Measurements from ENCODE around the gene CBX2.

Gene CBX2

DNA sequence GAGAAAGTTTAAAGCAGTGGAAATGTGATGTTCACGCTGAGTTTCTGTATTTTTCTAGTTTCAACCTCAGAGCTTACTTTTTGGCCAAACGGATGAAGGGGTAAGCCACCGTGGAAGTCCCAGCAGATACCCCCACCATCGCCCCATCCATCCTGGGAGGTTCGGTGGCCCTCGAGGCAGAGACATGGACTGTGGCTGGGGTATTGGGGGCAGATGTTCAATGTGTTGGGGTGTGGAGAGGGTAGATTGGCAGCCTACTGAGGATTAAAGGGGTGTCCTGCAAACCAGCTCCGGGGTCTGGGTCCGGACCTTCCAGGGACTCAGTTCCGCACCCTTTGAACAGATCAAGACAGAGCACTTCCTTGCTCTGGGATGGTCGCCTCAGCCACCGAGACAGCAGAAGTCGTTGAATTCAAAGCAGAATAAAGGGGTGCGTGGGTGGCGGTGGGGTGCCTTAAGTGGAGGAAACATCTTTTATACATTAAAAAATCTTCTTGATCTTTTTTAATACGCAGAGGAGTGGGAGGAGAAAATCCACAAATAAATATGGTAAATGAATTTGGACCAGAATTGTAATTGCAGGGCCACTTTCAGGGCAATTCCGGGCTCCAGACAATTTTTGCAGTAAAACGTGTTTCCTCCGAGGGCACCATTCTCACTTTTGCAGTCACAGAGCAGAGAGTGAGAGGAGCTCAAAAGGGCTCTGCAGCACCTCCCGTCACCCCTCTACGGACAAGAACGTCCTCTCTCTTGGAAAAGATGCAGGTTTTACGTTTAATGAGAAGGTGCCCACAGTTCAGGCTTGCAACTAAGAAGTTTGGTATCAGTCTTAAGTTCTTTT is 27.1 kb downstream of the CBX2 start:
- ATAC-seq (peak; percentile 1), DNase-seq (ENCODE audit: low spot score in 2 of 2) (no peak)
- H3K27ac Mint-ChIP-seq, result peak overlapping the region; percentile 72
- H3K4me1 Mint-ChIP-seq, result peaks cover 50% of the 10 kb centered on the region
- H3K4me3 Mint-ChIP-seq, result peak overlapping the region; percentile 67
- no peaks in the 10 kb centered on the region for H3K9me3 Mint-ChIP-seq
- peaks cover 20% of the 10 kb centered on the region for H3K36me3 Mint-ChIP-seq

DNA sequence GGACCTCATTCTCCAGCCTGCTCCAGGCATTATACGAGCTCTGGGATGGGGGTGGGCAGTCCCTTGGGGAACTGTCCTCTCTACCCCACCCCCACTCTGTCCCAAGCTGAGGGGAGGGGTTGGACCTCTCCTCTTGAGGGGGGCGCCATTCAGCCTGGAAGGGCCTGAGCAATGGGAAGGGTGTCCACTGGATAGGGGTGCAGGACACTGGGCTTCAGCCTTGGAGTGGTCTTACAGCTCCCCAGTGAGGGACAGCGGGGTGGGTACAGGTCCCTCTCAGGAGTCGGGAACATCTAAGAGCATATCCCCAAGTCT is 28.5 kb downstream of the CBX2 start:
- Mint-ChIP-seq H3K4me1 (peaks cover 44% of the 10 kb centered on the region), H3K4me3 (no peak overlapping the region), H3K36me3 (peaks cover 14% of the 10 kb centered on the region), H3K27ac (no peak overlapping the region), H3K9me3 (no peaks in the 10 kb centered on the region)
- no peak for DNase-seq (ENCODE audit: low spot score in 2 of 2)
- no peak for ATAC-seq

DNA sequence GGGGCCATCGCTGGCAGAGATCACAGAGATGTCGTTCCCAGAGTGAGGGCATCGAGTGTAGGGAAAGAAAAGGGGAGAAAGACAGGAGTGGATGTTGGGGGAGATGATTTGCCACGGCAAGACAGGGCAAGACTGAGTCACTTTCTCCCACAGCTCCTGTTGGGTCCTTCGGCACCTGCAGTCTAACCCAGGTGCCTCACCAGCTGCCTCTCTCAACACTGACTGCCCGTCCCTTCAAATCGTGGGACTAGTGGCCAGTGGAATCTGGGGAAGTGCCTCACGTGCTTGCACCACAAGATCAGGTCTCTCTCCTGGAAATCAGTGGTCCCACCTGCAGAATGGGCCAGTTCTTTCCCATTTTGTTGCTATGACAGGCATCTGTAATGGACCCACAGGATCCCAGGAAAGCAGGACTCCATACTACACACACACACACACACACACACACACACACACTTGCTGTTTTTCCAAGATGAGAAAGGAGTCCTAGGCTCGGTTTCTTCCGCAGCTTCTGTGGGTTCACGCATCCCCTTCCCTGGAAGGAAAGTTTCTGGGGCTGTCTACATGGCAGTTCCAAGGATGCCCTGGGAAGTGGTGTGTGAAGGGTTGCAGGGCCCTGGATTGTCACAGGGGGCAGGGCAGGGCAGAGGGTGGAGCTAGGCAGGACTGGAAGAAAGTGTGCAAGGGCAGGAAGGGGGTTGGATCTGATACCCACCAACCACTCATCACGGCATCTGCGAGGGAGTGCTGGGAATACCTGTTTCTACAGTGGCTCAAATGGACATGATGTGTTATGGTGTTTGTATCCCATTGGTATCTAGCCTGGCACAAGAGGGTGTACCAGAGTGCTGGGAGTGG is 29.1 kb downstream of the CBX2 start:
- no peak overlapping the region for H3K4me3 Mint-ChIP-seq
- DNase-seq (ENCODE audit: low spot score in 2 of 2), result no peak
- H3K4me1 Mint-ChIP-seq, result peaks cover 46% of the 10 kb centered on the region
- ATAC-seq, result no peak
- peaks cover 14% of the 10 kb centered on the region for H3K36me3 Mint-ChIP-seq
- H3K9me3 Mint-ChIP-seq, result no peaks in the 10 kb centered on the region
- no peak overlapping the region for H3K27ac Mint-ChIP-seq

DNA sequence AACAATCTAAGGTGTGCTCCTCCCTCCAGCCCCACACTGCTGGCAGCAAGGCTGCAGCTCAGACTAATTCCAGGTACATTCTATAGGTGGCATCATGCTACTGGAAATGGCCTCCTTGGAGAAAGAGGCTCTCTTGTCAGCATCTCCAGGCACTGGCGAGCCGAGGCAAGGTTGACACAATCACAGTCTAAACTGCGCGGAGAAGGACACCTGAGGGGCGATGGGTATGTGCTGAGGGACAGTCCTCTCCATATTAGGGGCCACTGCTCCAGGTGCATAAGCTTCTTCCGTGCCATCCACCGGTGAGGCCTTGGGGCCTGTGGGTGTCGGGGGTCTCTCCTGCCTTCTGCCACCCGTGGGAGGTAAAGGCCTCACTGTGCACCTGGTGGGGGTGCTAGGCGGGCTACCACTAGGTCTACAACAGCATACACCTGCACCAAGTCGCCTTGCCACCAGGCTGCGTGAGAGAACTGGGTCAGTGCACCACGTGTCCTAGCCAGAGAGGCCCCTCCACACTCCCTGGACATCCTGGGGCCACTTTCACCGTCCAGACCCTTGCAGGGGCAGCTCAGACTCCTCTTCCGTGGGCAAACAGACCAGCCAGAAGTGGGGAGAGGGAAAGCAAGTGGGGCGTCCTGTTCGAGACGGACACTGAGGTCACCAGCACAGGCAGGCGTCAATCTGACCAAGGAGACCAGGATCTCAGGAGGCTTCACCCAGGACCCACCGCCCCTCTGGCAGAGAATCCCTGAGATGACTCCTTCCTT is 31.0 kb downstream of the CBX2 start:
- Mint-ChIP-seq H3K4me3 (peak overlapping the region; percentile 35), H3K4me1 (peaks cover 51% of the 10 kb centered on the region), H3K27ac (no peak overlapping the region), H3K36me3 (peaks cover 14% of the 10 kb centered on the region), H3K9me3 (no peaks in the 10 kb centered on the region)
- no peak for DNase-seq (ENCODE audit: low spot score in 2 of 2)
- ATAC-seq, result no peak

DNA sequence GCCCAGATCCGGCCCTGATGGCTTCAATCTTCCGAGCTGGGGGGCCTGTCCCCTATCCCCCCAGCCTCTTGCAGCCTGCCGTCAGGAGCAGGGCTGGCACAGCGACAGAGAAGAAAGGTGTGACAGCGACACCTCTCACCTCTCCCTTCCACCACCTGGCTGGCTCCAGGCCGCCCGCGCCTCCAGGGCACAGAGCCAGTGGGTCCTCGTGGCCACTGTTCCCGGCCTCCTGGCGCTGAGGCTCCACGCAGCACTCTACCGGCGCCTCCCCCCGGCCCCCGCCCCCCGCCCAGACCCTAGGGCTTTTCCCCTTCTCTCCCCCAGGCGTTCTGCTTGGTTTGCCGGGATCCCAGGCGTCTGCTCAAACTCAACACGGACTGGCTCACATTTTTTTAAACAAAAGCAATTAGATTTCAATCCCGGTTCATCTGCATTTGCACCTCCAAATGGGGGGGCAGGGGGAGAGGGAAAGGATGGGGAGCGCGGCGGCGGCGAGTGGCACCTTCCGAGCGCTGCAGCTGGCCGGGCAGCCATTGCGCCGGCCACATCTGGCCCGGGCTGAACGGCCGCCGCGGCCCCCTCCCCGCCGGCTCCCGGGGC is 31.7 kb downstream of the CBX2 start:
- Mint-ChIP-seq H3K36me3 (peaks cover 9% of the 10 kb centered on the region), H3K4me3 (peak overlapping the region; percentile 58), H3K4me1 (peaks cover 53% of the 10 kb centered on the region), H3K27ac (no peak overlapping the region), H3K9me3 (no peaks in the 10 kb centered on the region)
- no peak for ATAC-seq
- DNase-seq (ENCODE audit: low spot score in 2 of 2), result no peak

DNA sequence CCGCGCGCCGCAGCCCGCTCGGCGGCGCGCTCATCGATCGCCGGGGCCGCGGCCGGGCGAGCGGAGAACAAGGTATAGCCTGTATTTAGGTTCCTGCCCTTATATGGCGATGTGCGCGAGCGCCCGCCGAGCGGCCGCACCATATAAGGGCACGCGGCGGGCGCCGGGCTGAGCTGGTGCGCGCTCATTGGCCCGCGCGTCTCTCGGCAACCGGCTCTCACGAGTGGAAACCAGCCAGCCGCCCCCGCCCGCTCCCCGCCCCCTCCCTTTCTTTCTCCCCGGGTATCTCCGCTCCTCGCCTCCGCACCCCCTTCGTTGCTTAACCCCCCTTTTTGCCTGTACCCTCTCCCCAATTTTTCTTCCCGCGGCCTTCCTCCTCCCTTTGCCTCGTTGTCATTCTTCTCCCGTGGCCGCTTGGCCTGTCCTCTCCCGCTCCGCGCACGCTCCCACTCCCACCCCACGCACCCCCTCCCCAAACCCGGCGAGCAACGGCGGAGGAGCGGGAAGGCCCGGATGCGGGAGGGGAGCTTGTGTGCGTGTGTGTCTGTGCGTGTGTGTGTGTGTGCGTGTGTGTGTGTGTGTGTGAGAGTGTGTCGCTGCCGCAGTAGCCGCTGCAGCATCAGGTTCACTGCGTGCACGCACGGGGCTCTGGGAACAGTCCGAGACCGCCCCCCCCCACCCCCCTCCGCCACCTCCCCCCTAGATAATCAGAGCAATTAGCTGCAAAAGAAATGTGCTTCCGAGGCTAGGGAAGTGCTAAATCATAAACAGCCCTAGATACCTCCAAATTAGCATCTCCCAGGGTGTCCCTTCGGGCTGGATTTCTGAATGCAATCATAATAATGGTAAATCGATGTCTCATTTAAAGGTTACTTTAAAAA is 32.4 kb downstream of the CBX2 start:
- H3K27ac Mint-ChIP-seq, result no peak overlapping the region
- peak; percentile 92 for ATAC-seq

DNA sequence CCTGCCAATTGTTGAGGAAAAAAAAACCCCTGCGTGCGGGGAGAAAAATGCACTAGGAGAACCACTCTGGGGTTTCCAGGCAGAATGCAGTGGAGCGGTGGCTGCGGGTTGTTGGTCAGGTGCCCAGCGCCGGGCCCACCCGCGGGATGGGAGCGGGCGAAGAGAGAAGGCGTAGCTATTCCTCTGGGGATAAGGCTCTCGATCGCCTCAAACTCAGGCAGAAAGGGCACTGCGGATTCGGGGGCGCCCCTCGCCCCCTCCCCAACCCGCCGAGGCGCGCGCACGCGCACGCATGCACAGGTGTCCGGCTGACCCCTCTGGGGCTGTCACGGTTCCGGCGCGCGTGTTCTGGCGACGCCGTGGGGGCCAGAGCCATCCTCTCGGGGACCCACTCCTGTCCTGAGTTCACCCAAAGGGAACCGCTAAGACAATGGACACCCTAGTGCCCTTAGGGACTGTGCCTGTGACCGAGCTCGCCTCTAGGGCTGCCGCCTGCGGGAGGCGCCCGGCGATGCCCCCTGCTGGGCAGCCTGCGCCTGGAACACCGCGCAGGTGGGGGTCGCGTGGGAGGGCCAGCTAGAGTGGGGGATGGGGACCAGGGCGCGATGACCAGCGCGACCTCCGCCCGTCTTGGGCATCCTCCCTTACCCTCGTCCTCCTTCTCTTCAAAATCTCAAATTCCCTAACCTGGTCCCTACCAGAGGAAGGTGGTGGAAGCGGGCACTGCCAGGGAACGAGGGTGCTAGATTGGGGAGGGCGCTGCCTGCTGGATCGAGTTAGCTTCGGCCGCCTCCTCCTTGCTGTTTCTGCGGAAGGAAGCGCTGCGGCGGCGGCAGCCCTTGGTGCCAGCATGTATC is 33.3 kb downstream of the CBX2 start:
- Mint-ChIP-seq H3K9me3 (no peaks in the 10 kb centered on the region), H3K4me1 (peaks cover 40% of the 10 kb centered on the region), H3K4me3 (peak overlapping the region; percentile 58), H3K27ac (no peak overlapping the region), H3K36me3 (no peaks in the 10 kb centered on the region)
- ATAC-seq (peak; percentile 41), DNase-seq (ENCODE audit: low spot score in 2 of 2) (no peak)

More for the DNA sequence above, 32.4 kb downstream of the CBX2 start:
- peak; percentile 56 to 80 for DNase-seq (ENCODE audit: low spot score in 2 of 2)
- peaks cover 46% of the 10 kb centered on the region for H3K4me1 Mint-ChIP-seq
- peaks cover 4% of the 10 kb centered on the region for H3K36me3 Mint-ChIP-seq
- H3K4me3 Mint-ChIP-seq, result peak overlapping the region; percentile 58
- H3K9me3 Mint-ChIP-seq, result no peaks in the 10 kb centered on the region

DNA sequence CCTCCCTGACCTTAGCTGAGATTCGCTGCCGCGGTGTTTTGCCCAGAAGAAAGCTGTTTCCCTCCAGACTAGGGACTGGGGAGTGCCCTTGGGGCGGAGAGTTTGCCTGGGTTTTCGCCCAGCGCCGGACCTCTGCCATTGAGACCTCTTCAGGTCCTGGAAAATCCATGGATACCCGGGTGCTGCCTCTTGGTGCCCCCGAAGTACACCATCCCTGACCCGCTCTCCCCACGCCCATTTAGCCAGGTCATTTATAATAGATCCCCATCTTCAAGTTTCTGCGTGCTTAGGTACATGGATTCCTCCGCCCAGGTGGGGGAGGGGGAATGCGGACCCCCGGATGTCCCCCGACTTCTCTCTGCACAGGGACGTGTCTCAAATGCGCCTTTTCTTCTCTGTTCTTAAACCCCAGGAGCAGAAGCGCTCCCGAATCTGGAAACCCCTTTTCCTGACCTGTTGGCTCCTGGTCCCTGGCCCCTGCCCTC is 34.0 kb downstream of the CBX2 start:
- Mint-ChIP-seq H3K9me3 (no peaks in the 10 kb centered on the region), H3K4me1 (peaks cover 35% of the 10 kb centered on the region), H3K27ac (no peak overlapping the region), H3K4me3 (peak overlapping the region; percentile 58), H3K36me3 (no peaks in the 10 kb centered on the region)
- ATAC-seq (no peak), DNase-seq (ENCODE audit: low spot score in 2 of 2) (no peak)

DNA sequence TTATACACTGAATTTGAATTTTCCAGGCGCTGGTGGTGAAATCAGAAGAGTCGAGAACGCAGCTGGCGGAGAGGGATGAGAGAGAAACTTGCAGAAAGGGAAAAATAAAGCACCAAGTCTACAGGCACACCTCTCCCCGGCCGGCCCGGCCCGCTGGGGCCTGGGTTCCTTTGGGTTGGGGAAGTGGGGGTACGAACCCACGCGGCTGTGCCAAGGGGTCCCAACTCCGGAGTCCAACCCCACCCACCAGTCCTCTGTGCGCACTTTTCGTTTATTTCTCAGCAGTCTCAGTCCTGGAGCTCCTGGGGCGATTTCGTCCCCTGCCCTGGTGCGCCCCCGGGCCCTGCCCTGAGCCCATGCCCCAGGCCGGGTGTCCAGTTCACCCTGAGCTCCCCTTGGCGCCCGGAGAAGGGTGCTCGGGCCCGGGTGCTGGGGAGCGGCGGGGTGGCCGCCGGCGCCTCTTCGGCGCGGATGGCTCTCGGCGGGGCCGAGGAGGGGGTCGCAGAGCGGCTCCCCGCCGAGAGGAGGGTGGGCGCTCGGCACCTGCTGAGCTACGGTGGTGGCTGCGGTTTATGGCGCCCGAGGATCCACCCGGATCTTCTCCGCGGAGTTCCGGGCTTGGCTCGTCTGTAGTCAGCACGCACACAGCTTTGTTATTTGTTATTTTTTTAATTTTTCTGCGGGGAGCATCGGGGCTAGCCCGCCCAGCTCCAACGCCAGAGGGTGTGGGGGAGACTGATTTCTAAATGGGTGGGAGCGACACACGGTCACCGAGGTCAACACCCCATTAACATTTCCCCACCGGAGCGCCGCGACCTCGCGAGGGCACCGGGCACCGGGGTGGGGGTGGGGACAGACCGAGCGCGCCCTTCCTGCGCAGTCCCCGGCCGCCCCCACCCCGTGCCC is 34.7 kb downstream of the CBX2 start:
- no peak for DNase-seq (ENCODE audit: low spot score in 2 of 2)
- Mint-ChIP-seq H3K27ac (no peak overlapping the region), H3K9me3 (no peaks in the 10 kb centered on the region)

DNA sequence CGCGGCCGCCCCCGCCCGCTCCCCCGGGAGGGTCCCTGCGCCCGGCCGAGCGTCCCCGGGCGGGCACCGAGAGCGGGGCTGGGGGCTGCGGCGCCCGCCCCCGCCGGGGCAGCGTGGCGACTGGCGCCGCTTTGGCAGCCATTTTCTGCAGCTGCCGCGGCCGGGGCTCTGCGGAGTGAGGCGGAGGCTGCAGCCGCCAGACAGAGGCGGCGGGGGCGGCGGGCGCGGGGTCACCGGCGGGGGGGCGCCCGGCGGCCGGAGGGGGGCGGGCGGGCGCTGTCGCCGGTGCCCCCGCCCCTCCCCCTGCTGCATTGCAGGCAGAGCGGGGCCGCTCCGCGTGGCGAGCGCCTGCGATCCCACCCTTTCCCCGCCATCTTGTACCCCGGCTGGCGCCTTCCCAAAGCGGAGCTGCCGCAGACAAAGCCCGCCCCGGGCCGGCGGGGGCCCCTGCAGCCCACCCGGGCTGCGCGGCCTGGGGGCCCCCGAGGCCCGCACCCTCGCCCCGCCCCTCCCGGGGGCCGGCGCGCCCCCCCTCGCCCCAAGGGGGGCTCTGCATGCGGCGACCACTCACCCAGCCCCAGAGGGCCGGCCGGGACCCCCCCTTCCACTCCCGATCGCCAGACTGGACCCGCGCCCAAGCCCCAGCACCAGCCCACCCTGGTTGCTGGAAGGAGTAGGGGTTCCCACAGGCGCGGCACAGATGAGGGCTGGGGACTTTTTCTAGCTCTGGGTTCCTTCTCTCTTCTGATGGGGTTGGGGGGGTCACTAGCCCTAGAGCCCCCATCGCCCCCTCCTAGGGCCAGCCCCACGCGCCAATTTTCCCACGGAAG is 35.6 kb downstream of the CBX2 start:
- ATAC-seq (no peak), DNase-seq (ENCODE audit: low spot score in 2 of 2) (no peak)
- H3K4me1 Mint-ChIP-seq, result peaks cover 31% of the 10 kb centered on the region
- no peaks in the 10 kb centered on the region for H3K9me3 Mint-ChIP-seq
- no peaks in the 10 kb centered on the region for H3K36me3 Mint-ChIP-seq
- peak overlapping the region; percentile 67 for H3K4me3 Mint-ChIP-seq
- no peak overlapping the region for H3K27ac Mint-ChIP-seq

More for the DNA sequence above, 34.7 kb downstream of the CBX2 start:
- Mint-ChIP-seq H3K4me1 (peaks cover 31% of the 10 kb centered on the region), H3K36me3 (no peaks in the 10 kb centered on the region), H3K4me3 (peak overlapping the region; percentile 58)
- no peak for ATAC-seq

DNA sequence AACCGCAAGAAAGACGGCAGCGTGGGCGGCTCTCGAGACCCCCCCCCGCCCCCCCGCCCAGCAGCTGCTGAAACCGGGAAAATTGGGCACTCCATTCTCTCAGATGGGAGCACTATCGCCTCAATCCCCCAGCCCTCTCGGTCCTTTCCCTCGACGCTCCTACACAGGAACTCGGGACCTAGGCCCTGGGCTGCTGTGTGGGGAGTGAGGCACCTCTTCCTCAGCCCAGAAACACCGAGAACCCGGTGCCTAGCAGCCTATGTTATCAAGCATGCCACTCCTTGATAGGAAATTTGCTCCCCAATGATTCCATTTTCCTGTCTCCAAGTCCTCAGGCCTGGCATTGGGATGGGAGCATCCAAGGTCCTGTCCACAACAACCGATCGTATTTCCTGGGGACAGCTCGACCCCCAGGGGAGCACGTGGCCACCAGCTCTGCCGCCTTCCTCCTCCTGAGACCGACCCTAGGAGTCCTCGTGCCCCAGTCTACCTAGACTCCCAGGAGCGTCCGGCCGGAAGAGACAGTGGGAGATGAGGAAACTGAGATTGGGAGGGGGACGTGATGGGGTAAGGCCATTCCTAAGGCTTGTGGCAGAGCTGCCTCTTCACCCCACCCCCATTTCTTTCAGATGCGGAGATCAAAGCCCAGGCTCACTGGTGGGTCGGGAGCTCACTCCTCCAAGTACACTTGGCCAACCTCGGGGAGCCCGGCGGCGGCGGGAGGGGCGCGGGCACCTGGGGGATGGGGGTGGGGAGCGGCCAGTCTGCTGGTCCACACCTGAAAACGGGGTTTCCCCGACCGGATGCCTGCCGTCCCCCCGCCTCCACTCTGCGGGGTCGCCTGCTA is 36.4 kb downstream of the CBX2 start:
- ATAC-seq, result no peak
- DNase-seq (ENCODE audit: low spot score in 2 of 2), result no peak
- no peaks in the 10 kb centered on the region for H3K9me3 Mint-ChIP-seq
- no peak overlapping the region for H3K27ac Mint-ChIP-seq
- peaks cover 26% of the 10 kb centered on the region for H3K4me1 Mint-ChIP-seq
- H3K4me3 Mint-ChIP-seq, result peak overlapping the region; percentile 67
- no peaks in the 10 kb centered on the region for H3K36me3 Mint-ChIP-seq

All from stimulated activated effector memory CD8-positive, alpha-beta T cell treated with anti-CD3 and anti-CD28 coated beads, Interleukin-12 subunit alpha, Interleukin-12 subunit beta, amount 100 ng/mL, for 72 hours (primary cell).